Measurements from ENCODE around the gene WDR35.

DNA sequence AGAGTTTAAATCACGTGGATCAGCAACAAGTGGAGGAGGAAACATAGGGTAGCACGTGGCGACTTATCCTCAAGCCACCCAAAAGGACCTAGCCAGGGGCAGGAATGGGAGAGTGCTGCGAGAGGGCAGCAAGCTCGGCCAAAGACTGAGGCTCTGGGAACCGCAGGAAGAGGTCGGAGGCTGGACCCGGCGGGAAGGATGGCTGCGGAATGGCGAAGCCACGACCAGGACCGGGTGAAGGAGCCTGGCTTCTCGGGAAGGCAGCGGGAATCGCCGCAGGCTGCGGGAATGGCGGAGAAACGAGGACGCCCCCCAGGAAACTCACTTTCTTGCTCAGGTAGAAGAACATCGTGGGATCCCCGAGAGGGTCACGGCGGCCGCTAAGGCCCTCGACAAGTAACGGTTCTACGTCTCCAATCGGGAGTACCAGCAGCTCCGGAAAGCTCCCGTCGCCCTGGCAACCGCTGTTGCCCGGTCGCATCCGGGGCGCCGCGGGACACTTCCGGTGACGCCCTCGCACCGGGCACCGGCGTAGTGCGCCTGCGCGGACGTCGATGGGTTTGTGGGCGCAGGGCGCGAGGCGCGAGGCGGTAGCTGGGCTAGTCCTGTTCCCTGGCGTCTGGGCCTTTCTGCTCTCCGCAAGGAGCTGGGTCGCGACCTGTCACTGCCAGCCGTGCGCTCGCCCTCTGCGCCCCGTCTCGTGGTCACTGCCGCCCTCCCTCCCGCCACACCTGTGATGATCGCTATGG lies at the start of gene WDR35:
- TF ChIP-seq POLR2A (IDR thresholded peaks at IDR 0.05) (peak; percentile 73), POLR2AphosphoS5 (IDR thresholded peaks at IDR 0.05) (peak; percentile 51 to 89 (median 87))
- TF ChIP-seq, protein P1, sequence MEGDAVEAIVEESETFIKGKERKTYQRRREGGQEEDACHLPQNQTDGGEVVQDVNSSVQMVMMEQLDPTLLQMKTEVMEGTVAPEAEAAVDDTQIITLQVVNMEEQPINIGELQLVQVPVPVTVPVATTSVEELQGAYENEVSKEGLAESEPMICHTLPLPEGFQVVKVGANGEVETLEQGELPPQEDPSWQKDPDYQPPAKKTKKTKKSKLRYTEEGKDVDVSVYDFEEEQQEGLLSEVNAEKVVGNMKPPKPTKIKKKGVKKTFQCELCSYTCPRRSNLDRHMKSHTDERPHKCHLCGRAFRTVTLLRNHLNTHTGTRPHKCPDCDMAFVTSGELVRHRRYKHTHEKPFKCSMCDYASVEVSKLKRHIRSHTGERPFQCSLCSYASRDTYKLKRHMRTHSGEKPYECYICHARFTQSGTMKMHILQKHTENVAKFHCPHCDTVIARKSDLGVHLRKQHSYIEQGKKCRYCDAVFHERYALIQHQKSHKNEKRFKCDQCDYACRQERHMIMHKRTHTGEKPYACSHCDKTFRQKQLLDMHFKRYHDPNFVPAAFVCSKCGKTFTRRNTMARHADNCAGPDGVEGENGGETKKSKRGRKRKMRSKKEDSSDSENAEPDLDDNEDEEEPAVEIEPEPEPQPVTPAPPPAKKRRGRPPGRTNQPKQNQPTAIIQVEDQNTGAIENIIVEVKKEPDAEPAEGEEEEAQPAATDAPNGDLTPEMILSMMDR (IDR thresholded peaks at IDR 0.05) = no peak

All from breast epithelium (tissue), 3 donors.